Measurements from ENCODE around the gene DDR2. TPM values are rescaled to one million over a fixed set of nuclear protein-coding genes. Genes with fewer than 3 reads are reported as not detected.
"Not testable (repeated sequence)": the region's sequence is repeated elsewhere in the genome, so short reads cannot be mapped to it uniquely, and the experiment has no call there.

The DDR2 gene
- 51.4 and 65.3 TPM in 2 replicates for total RNA-seq
- 43.2 TPM for polyA plus RNA-seq (2012)

DNA sequence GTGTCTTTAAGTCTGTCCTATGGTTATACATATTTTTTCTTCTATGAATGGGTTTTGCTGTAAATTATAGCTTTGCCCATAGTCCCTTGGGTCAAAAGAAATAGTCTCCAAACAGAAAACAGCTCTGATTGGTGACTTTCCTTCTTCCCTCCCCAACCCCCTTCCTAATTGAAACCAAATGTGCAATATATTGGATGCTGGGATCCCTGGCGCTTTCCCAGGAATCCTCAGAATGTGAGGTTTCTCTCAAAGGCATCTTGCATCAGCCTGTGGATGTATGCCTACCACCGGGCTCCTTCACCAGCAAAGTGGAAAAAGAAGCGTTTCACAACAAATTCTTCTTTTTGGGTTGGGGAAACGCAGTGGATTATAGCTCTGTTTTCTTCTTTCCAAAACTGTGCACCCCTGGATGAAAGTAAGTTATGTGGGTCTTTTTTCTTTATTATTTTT lies at the start of gene DDR2:
DDR2 (plus strand) TSS at position 248 of the 450 bp plus-strand sequence. CDS start 86,600 bp downstream, outside the sequence.
- peak; percentile 93 for DNase-seq (ENCODE audit: low read depth)

DNA sequence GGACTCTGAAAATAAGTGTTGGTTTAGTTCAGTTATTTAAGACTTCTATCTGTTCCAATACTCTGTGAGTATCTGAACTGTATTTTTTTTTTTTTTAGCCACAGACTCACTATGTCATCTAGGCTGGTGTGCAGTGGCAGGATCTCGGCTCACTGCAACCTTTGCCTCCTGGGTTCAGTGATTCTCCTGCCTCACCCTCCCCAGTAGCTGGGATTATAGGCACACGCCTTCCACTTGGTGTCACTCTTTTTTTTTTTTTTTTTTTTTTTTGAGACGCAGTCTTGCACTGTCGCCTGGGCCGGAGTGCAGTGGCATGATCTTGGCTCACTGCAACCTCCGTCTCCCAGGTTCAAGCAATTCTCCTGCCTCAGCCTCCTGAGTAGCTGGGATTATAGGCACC lies 49.4 kb upstream of the DDR2 start:
- not testable (repeated sequence) for DNase-seq (ENCODE audit: low read depth)

DNA sequence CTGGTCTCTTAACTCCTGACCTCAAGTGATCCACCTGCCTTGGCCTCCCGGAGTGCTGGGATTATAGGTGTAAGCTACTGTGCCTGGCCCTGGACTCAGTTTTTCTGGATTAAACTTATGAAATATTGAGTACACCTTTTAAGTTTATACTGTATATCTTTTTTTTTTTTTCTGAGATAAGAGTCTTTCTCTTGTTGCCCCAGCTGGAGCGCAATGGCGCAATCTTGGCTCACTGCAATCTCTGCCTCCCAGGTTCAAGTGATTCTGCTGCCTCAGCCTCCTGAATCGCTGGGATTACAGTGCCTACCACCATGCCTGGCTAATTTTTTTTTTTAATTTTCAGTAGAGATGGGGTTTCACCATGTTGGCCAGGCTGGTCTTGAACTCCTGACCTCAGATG lies 47.2 kb upstream of the DDR2 start:
- DNase-seq (ENCODE audit: low read depth) = not testable (repeated sequence)

DNA sequence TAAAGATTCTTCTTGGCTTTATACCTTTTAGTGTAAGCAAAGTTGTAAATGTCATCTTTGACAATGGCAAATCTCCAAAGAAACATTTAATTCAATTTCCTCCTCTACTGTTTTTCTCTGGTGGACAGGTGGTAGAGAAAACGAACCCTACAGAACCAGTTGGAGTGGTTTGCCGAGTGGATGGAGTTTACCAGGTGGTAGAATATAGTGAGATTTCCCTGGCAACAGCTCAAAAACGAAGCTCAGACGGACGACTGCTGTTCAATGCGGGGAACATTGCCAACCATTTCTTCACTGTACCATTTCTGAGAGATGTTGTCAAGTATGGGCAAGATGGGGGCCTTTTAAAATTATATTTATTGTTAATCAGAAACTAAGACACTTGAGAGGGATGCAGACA lies 44.9 kb upstream of the DDR2 start:
- DNase-seq (ENCODE audit: low read depth) = peak; percentile 14

DNA sequence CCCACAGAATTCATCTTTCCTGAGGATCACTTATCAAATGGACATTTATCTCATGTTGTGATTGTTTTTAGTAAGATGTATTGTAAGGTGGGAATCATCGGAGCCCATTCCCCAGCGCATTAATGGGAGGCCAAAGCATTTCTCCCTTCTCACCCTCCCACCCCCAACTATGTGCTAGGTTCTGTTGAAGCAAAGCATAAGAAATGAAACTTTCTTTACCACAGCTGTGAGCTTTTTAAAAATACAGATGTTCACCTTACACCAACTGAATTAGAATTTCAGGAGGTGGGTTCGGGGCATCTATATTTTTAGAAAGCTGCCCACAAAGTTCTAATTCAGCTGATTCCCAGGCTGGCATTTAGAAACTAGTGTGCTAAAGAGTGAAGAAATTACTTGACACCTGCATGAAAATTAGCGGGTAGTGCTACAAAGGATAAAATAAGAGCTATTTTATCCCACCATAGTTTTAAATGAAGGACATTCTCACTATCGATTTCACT lies 44.5 kb upstream of the DDR2 start:
- DNase-seq (ENCODE audit: low read depth) = no peak

DNA sequence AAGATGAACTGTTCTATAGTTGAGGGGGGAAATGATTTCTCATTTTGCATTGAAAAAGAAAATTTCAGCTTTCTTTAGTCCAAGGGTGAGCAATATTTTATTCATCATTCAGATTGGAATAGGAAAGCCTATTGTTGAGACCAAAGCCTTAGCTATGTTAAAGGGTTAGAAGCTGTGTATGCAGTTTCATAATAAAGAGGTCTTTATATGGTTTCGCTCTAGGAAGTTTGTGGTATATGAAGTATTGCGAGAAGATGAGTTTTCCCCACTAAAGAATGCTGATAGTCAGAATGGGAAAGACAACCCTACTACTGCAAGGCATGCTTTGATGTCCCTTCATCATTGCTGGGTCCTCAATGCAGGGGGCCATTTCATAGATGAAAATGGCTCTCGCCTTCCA lies 42.2 kb upstream of the DDR2 start:
- no peak for DNase-seq (ENCODE audit: low read depth)

DNA sequence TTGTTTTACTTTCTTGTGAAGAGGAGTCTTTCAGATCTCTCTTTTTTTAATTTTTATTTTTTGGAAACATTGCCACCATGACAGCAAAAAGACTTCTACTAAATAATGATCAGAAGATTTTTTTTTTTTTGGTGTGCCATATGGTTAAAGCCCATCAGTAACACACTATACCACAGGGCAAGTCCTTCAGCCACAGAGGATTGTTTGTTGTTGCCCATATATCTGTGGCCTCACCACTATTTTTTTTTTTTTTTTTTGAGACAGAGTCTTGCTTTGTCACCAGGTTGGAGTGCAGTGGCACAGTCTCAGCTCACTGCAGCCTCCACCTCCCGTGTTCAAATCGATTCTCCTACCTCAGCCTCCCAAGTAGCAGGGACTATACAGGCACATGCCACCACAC lies 41.6 kb upstream of the DDR2 start:
- DNase-seq (ENCODE audit: low read depth) = no peak

DNA sequence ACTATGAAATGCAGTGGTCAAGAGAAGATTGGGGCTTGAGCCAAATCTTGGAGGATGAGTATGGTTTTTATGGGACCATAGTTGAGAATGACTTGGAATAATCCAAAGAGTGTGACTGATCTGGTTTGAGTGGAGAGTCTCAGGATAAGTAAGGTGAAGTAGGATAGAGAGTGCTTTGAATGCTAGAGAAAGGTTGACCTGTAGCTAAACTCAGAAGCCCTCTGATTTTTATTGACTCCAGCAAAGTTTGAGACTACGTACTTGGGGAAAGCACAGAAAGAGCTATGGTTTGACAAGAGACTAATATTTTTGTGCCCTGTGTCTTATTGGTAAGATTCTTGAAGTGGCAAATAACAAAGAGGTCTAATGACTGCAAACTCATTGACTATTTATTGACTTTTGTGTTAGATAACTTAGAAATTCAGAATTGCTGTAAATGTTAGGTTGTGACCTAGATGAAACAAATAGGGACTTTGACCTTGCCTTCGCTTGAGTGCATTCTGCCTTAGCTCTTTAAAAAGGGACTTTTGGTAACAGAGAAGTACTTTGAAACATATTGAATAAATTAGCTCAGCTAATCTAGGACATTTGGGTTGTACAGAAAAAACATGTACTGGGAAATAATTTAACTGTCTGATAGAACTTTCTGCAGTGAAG lies 35.6 kb upstream of the DDR2 start:
- no peak for DNase-seq (ENCODE audit: low read depth)

DNA sequence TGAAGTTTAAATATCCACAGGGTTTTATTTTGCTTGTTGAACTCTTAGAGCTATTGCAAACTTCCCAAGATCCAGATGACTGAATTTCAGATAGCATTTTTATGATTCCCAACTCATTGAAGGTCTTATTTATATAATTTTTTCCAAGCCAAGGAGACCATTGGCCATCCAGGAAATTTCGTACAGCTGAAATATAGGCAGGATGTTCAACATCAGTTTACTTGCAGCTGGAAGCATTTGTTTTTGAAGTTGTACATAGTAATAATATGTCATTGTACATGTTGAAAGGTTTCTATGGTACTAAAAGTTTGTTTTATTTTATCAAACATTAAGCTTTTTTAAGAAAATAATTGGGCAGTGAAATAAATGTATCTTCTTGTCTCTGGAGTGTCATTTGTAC lies 32.8 kb upstream of the DDR2 start:
- DNase-seq (ENCODE audit: low read depth) = no peak

DNA sequence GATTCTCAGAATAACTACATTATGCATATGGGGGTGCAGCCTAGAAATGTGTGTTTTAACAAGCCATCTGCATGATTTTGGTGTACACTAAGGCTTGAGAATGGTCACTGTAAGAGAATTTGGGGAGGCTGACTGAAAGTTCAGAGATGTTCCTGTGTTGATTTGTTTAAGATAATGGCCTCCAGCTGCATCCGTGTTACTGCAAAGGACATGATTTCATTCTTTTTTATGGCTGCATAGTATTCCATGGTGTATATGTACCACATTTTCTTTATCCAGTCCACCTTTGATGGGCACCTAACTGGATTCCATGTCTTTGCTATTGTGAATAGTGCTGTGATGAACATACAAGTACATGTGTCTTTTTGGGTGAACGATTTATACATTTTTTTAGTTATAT lies 29.1 kb upstream of the DDR2 start:
- DNase-seq (ENCODE audit: low read depth) = not testable (repeated sequence)

DNA sequence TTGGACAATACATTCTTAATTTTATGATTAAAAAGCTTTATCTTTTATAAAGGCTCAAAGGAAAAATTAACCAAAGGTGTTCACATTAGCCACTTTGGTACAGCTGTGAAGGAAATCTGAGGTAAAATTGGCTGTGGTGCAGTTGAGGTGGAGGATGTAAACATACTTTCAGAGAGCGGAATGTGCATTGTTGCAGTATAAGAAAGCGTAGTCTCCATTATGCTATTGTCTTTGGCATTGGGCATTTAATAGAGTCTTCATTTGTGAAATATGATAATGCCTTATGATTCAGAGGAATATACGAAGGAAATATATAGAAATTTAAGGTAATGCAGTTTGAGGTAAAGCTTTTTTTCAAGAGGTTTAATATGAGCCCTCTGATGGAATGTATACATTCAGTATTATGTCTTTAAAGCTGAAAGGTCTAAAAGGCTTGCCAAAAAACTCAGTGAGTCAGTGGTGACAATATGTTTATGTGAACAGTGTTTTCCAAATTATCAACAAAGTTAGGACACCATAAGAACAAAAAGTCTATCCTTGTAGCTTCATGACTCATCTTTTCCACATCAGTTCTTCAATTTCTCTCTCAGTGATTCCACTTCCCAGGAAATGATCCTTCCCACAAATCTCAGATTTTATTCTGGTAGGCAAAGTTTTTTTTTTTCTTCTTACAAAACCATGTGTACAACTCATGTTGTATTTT lies 26.9 kb upstream of the DDR2 start:
- peak; percentile 62 for DNase-seq (ENCODE audit: low read depth)

DNA sequence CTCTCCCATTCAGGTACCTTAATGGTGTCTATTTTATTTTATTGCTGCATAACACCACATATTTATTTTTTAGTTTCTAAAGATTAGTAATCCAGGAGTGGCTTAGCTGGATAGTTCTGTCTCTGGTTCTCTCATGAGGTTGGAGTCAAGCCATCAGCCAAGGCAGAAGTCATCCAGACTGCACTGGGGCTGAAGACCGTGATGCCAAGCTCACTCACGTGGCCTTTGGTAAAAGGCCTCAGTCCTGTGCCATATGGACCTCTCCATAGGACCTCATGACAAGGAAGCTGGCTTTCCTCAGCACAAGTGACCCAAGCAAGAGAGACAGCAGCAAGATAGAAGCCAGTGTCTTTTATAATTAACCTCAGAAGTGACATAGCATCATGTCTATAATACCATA lies 23.0 kb upstream of the DDR2 start:
- no peak for DNase-seq (ENCODE audit: low read depth)

DNA sequence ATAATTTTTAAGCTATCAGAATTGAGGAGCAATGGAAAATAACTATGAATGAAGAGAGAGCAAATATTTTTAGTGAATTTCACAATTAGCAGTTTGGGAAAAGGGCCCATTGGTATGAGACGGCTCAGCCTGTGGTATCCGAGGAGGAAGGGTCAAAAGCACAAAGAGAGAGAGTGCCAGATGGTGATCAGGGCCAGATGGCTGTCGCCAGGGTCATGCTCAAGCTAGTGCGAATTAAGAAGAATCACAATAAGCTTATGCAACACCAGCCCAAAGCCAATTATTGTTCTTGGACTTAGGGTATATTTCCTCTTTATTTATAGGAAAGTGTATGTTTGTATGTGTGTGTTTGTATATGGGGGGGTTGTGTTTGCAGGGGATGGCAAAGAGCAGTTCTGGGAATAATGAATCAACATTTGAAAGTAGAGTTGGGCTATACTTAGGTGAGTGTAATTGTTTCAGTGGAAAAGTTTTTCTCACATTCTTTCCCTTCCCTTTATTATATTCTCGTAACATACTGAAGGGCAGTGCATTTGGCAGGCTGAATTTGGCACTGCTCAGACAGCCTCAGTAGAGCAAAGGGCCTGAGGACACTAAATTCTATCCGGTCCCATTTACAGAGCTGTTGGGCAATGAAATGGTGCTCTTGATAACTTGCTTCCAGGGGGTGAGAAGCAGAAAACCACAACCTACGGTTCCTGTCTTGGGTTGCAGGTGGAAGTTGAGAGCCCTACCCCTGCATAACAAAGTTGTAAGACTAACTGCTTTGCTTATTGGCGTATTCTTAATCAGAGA lies 19.5 kb upstream of the DDR2 start:
- DNase-seq (ENCODE audit: low read depth) = peak; percentile 25

DNA sequence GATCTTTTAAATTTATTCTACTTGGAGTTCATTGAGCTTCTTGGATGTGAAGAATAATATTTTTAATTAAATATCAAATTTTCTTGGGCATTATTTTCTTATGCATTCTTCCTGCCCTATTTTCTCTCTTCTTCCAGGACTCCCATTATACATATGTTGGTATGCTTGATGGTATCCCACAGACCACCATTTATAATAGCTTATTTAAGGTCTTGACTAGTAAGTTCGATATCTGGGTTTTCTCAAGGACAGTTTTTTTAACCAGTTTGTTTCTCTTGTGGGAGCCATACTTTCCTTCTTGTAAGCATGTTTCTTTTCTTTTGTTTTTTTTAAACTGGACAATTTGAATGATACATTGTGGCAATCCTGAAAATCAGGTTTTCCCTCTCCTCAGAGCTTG lies 15.4 kb upstream of the DDR2 start:
- no peak for DNase-seq (ENCODE audit: low read depth)

DNA sequence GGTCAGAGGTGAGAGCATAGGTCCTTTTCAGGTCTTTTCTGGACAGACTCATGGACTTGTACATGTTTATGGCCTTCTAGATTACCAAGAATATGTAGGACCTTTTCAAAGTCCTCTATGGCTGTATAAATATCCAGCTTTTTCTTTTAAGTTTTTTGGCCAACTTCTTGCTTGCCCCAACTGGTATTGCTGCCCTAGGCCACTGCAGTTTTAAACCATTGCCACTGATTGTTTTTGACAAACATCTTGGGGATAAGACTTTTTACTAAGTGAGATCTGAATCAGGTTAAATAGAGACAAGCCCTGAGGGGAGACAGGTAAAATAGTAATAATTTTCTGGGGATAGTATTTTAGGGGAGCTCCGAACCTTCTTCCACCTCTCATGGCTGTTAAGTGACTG lies 14.8 kb upstream of the DDR2 start:
- DNase-seq (ENCODE audit: low read depth) = no peak

DNA sequence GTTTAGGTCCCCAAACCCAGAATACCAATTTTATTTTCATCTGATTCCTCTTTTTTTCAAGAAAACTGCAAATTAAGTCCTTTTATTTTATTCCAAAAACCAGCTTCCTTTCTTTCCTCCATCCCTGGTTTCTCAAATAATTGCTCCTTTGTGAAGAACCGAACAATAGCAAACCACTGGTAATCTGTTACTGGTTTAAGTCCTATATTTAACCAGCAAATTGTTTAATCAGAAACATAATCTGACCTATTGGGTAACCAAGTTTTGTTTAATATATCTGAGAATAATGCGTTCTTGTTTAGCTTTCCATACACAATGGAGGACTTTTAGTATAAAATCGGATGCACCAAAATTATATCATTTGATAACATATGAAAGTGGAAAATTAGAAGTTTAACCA lies 13.2 kb upstream of the DDR2 start:
- DNase-seq (ENCODE audit: low read depth) = no peak

DNA sequence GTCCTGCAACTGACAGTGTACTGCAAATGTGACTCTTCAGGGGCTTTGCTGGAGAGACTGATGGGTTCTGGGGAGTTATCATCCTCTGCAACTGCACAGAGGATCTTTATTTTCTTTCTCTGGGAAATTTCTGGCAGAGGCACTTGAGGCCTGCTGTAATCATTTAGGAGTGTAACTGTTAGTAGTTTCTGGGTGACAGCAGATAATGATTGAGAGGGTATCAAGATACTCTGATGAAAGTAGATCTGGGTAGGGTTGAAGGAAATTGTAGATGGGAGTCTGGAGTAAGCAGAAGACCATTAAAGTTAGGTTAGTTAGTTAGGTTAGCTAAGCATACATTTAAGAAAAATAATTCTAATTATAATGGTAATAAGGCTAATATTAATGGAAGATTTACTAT lies 11.0 kb upstream of the DDR2 start:
- DNase-seq (ENCODE audit: low read depth) = no peak

DNA sequence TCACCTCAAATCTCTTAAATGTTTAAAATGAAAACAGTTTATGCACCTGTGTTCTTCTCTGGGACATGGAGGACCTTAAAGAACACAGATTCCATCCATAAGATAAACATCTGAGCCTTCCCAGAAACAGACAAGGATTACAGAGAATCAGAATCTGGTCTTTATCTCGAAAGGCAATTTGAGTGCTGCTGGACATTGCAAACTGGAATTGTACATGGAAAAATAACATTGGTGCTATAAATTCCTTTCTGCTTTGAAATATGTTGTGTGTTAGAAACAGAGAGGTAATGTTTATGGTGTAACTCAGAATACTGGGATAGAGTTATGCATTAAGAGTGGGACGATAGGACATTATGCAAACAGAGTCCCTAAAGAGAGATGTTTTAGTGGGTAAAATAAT lies 6.6 kb upstream of the DDR2 start:
- no peak for DNase-seq (ENCODE audit: low read depth)

DNA sequence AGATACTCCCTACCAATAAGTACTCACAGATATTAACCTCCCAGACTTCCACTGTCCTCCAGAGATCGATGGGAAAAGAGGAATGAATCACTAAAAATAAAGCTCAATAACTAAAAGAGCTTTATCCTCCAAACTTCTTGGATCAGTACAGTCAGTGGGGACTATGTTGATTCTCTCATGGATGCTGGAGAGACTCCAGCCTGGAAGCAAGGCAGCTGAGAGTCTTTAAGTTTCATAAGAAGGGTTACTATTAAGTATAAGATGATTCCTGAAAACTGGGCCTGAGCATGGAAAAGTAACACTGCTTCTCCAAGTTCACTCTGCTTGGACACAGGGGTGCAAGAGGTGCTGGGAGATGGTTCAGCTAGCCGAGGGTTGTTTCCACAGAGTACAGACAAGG lies 6.2 kb upstream of the DDR2 start:
- DNase-seq (ENCODE audit: low read depth) = no peak

DNA sequence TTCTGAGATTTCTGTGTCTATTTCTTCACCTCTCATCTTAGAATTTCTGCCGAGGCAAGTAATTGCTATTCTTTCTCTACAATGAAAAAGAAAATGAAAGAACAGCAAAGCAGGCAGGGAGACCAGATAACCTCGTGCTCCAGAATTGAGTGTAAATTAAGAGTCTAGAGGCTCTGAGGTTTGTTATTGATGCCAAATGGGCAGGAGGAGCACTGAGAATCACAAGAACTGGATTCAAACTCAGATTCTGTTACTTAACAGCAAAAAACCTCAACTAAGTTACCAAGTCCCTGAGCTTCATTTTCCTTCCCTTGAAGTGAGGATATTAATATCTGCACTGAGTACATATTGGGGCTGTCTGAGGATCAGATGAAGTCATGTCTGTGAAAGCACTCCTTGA lies 5.5 kb upstream of the DDR2 start:
- DNase-seq (ENCODE audit: low read depth) = no peak

DNA sequence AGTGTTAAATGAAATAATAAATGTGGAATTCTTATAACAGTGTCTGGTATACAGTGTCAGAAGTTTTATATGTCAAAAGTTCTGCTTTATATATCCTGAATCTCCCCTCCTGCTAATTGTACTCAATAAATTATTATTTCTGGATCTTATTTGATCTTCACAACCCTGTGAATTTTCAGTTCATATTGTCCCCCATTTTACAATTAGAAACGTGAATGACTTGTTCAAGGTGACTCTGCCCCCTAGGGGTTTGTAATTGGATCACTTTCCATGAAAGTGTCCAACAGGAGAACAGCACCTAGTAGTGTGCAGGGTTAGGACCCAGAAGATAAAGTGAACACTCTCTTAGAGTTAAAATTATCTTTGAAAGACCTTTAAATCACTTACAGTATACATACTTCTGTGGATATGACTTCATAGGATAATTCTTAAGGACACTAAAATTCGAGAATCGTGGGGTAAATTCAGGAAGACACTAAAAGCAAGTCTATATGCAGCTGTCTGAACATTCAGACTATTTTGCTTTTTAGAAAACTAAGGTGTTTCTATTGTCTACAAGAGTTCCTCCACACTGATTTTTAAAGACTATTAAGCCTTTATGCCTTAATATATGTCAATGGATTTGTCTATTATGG lies 4.5 kb upstream of the DDR2 start:
- DNase-seq (ENCODE audit: low read depth) = peak; percentile 37
